HG03196 (cell line): ENCODE data around the gene CDC34.
"Not testable (repeated sequence)": the region's sequence is repeated elsewhere in the genome, so short reads cannot be mapped to it uniquely, and the experiment has no call there.

ENCODE experiments used
- ATAC-seq: cut with Tn5 transposase; IDR thresholded peaks from one replicate; pipeline ENCODE4 v1.9.1; 2021; ENCODE audit not compliant: unreplicated experiment

CDC34 gene

GRCh38 chr19:572140-572742 is 40.7 kb downstream of the CDC34 start, which contains the start of gene BSG:
TSS of gene BSG (plus strand) at chr19:572596. CDS start at chr19:572635, 39 bp downstream.
- ATAC-seq: peak; percentile 70

DNA sequence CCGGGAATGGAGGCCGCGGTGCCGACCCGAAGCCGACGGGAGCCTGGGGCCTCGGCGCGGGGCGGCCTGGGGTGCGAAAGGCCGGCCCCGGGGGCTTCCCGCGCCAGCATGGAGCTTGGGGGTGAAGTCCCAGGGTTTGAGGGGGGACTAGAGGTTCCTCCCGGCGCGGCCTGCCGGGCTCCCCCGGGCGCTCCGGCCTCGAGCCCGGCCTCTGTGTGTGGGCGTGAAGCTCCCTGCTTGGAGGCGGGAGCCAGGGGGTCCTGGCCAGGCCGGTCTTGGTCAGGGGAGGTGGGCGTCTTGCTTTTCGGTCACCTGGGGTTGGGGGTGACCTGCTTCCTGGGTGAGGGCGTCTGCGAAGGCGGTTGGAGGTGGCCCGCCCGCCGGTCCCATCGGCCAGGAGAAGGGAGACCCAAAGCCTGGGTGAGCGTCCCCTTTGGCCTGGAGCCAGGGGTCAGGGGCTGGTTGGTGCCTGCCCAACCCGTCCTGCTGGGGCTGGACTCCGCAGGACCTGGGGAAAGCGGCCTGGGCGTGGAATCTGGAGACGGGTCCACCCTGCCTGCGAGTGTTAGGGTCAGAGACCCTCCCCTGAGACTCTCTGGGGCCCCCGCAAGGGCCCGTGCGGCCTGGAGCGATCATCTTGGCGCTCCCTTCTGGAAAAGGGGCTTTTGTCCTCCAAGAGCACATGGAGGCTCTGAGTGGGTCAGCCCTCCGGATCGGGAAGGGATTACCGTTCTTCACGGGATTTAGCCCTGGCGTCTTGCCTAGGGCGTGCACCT is 41.4 kb downstream of the CDC34 start:
- peak; percentile 22 for ATAC-seq

- ATAC-seq: no peak
Measured at GRCh38 chr19:573519-573825, 41.9 kb downstream of the CDC34 start.

GRCh38 chr19:574658-575526 is 43.3 kb downstream of the CDC34 start:
- ATAC-seq: no peak

DNA sequence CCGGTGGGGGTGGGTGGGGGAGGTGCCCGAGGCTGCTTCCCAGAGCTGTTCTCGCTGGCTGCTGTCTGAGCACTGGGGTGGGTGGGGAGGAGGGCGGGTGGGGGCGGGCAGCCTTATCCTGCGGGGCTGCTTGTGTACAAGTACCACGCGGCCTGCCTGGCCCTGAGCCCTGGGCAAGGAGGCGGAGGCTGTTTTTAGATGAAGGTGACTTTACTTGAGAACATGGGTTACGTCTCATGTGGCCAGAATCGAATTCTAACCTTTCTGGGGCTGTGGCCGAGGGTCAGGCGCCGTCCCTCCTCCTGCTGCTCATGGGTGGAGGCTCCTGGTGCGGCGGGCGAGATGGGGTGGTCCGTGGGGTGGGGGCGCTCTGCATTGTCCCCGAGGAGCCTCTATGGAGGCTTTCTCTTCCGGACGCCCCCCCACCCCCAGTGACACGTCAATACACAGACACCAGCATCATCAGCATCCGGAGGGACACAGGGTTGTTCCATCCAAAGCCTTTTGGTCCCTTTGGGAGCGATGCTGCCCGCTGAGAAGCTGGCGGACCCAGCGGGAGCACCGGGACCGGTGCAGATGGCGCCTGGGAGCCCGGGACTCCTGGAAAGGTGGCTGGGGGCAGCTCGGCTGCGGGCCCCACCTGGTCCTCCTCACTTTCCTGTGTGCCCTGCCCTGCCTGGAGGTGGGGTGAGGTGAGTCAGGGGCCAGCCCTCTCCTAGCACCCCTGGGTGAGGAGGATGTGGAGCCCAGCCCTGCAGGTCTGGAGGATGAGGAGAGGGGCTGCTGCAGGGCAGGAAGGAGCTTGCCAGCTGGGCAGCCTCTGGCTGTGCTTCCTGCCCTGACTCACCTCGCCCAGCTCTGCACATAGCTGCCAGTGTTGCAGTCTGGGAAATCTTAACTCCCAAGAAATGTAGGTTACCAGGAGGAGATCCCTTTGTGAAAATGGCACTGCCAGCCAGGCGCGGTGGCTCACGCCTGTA is 44.3 kb downstream of the CDC34 start:
- ATAC-seq: no peak

DNA sequence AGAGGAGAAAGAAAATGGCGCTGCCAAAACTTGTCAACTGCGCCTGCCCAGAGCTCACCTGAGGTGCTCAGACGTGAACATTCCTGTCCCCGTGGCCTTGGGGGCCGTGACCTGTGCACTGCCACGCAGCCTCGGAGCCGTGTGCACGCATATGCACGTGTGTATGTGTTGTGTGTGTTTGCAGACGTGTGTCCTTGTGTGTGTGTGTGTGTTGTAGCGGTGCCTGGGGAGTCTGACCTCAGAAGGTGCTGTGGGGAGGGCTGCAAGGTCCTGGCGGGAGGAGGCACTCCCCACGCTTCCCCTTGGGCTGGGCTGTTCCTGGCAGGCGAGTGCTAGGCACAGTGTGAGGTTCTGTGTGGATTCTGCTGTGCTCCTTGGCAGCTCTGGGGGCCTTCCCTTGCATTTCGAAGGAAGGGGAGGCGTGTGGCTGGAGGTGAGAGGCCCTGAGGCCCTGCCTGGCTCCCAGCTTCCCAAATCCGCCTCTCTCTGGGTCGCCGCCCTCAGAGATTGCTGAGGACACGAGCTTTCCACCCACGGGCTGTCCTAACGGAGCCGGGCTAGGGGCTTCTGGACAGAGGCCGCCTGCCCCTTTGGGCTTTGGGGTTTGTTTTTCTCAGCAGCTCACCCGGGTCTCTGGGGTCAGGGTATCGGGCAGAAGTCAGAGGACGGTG is 45.3 kb downstream of the CDC34 start:
- no peak for ATAC-seq

DNA sequence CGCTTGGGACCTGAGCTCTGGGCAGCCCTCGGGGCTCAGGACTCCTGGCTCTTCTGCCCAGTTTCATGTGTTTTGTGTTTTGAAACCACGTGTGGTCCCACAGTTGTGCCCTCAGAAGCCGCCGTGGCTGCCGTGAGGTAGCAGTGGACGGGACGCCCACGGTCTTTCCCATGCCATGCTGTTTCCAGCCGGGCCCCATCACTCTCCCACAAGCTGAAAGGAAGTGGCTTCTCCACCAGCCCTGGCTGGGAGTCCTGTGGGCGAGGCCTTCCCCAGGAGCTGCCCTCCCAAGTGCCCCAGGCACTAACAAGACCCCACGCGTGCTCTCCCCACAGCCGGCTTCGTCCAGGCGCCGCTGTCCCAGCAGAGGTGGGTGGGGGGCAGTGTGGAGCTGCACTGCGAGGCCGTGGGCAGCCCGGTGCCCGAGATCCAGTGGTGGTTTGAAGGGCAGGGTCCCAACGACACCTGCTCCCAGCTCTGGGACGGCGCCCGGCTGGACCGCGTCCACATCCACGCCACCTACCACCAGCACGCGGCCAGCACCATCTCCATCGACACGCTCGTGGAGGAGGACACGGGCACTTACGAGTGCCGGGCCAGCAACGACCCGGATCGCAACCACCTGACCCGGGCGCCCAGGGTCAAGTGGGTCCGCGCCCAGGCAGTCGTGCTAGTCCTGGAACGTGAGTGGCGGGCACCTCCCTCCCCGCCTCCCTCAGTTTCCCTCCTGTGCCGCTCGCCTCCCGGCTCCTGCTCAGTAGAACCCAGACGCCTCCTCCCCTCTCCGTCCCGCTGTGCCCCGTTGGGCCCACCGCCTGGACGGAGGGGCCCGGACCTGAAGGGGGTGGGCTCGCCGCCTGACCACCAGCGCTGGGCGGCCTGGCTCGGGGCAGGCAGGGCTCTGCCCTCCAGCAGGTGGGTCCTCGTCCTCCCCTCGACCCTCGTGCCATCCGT is 46.2 kb downstream of the CDC34 start:
- no peak for ATAC-seq

GRCh38 chr19:579111-579841 is 47.7 kb downstream of the CDC34 start:
- ATAC-seq: no peak

GRCh38 chr19:579842-580155 is 48.2 kb downstream of the CDC34 start:
- ATAC-seq: no peak

DNA sequence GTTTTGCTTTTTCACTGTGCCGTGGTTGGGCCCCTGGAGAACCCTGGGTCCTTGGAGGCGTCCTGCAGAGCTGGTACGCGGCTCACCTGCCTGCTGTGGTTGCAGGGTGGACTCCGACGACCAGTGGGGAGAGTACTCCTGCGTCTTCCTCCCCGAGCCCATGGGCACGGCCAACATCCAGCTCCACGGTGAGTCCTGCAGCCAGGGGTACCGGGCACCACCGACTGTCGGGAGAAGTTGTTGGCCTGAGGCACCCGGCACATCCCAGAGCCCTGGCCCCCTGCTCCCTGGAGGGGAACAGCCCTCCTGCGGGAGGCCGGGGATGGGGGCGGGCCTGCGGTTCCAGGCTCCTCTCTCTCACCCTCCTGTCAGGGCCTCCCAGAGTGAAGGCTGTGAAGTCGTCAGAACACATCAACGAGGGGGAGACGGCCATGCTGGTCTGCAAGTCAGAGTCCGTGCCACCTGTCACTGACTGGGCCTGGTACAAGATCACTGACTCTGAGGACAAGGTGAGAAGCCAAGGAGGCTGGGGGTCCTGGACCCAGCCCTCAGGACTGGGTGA is 48.8 kb downstream of the CDC34 start:
- ATAC-seq: no peak

DNA sequence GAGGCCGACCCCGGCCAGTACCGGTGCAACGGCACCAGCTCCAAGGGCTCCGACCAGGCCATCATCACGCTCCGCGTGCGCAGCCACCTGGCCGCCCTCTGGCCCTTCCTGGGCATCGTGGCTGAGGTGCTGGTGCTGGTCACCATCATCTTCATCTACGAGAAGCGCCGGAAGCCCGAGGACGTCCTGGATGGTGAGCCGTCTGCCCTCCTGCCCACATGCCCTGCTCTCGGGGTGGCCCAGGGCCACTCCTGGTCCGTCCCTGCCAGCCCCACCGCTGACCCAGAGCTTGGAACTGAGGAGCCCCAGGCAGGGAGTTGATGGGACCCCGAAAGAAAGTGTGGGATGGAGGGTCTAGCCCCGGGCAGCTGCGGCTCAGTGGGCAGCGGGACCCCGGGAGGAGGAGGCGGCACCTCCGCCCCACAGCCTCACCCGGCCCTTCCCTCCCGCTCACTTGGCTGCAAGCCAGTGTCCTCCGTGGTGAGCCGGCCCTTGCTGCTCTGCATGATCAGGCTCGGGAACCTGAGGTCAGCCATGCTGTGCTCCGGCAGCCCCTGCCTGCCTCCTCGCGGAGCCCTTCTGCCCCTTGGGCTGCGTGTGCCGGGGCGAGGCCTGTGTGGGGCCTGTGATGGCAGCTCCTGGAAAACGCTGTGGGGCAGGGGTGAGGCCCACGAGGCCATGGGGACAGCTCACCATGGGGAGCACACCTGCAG is 50.0 kb downstream of the CDC34 start:
- ATAC-seq: no peak

DNA sequence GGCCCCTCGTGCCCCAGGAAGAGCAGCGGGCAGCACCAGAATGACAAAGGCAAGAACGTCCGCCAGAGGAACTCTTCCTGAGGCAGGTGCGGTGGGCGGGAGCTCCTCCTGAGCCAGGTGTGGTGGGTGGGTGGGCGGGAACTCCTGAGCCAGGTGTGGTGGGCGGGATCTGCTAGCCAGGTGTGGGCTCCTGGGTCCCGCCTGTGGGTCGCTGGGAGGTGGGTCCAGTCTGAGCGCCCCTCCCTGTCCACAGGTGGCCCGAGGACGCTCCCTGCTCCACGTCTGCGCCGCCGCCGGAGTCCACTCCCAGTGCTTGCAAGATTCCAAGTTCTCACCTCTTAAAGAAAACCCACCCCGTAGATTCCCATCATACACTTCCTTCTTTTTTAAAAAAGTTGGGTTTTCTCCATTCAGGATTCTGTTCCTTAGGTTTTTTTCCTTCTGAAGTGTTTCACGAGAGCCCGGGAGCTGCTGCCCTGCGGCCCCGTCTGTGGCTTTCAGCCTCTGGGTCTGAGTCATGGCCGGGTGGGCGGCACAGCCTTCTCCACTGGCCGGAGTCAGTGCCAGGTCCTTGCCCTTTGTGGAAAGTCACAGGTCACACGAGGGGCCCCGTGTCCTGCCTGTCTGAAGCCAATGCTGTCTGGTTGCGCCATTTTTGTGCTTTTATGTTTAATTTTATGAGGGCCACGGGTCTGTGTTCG is 51.1 kb downstream of the CDC34 start:
- no peak for ATAC-seq

GRCh38 chr19:583198-583967 is 51.8 kb downstream of the CDC34 start:
- ATAC-seq: no peak

- ATAC-seq: no peak
Measured at GRCh38 chr19:583968-584239, 52.3 kb downstream of the CDC34 start.

DNA sequence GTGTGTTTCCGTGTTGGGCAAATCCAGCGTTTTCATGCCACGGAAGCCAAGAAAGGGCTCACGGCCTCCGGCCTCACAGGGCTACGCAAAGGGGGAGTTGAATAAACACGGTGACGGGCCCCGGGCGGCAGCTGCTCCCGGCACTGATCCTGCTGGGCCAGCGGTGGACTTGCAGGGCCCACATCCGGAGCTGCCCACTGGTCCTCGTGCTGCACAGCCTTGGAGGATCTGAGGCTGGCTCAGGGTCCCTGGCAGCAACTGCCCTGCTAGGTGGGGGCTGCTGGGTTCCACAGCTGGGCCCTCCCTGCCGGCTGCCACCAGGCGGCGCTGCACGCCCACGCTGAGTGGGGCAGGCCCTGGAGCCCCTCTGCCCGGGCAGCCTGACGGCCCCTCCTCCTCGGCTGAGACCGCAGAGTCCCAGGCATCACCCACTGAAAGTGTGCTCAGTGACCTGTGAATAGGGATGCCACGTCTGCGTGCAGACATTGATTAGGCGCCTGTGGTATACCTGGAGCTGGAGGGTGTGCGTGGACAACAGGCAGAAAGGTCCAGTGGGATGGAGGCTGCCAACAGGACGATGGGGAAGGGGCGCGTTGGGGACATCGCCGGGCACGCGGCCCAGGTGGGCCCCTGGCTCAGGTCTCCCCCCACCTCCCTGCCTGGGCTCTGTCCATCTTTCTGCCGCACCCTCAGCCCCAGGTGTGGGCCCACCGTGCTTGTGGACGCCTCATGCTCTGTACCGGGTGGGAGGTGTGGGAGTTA is 52.9 kb downstream of the CDC34 start:
- ATAC-seq: no peak

DNA sequence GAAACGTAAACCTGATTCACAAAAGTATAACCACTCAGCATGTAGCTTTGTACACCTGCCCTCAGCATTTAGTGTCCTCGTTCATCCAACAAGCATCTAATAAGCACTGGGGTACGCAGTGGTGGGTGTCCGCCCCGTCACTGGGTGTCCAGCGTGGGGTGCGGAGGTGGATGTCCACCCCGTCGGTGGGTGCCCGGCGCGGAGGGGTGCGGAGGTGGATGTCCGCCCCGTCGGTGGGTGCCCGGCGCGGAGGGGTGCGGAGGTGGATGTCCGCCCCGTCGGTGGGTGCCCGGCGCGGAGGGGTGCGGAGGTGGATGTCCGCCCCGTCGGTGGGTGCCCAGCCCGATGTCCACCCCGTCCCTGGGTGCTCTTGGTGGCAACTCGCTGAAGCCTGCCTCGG is 53.6 kb downstream of the CDC34 start:
- ATAC-seq: not testable (repeated sequence)
